HL-60/S4 (cell line): ENCODE measurements around the gene DIP2C.

Experiments used
- in situ Hi-C: fragments of 300-500 bp; cut with MboI; formaldehyde crosslinking; loops from 2 replicates; pipeline ENCODE4 v1.14.3; 2022; ENCODE audit warnings: low sequenced_read_pairs

The DIP2C gene

GRCh38 chr10:676178-676577 lies 13.3 kb downstream of the DIP2C start:
- in situ Hi-C loops, result no loop called here

GRCh38 chr10:675532-675931 lies 13.9 kb downstream of the DIP2C start:
- in situ Hi-C loops, result no loop called here

- in situ Hi-C loops, result no loop called here
Observed at GRCh38 chr10:673492-673891, 16.0 kb downstream of the DIP2C start.

GRCh38 chr10:672992-673391 lies 16.5 kb downstream of the DIP2C start:
- in situ Hi-C loops, result no loop called here

- in situ Hi-C loops, result no loop called here
Observed at GRCh38 chr10:672203-672602, 17.3 kb downstream of the DIP2C start.

- in situ Hi-C loops, result no loop called here
Observed at GRCh38 chr10:670990-671389, 18.5 kb downstream of the DIP2C start.

- in situ Hi-C loops, result no loop called here
Observed at GRCh38 chr10:670038-670437, 19.4 kb downstream of the DIP2C start.

GRCh38 chr10:668786-669485 lies 20.5 kb downstream of the DIP2C start:
- in situ Hi-C loops, result no loop called here

- in situ Hi-C loops, result no loop called here
Observed at GRCh38 chr10:667602-668143, 21.8 kb downstream of the DIP2C start.

GRCh38 chr10:667096-667495 lies 22.4 kb downstream of the DIP2C start:
- in situ Hi-C loops, result no loop called here

GRCh38 chr10:666237-667012 lies 23.0 kb downstream of the DIP2C start:
- in situ Hi-C loops, result no loop called here

GRCh38 chr10:665579-666091 lies 23.8 kb downstream of the DIP2C start:
- in situ Hi-C loops, result no loop called here

GRCh38 chr10:664893-665292 lies 24.6 kb downstream of the DIP2C start:
- in situ Hi-C loops, result no loop called here

- in situ Hi-C loops, result no loop called here
Observed at GRCh38 chr10:664301-664700, 25.2 kb downstream of the DIP2C start.

GRCh38 chr10:663831-664251 lies 25.6 kb downstream of the DIP2C start:
- in situ Hi-C loops, result no loop called here

GRCh38 chr10:663466-663751 lies 26.1 kb downstream of the DIP2C start:
- in situ Hi-C loops, result no loop called here

GRCh38 chr10:662686-663465 lies 26.6 kb downstream of the DIP2C start:
- in situ Hi-C loops, result no loop called here

- in situ Hi-C loops, result no loop called here
Observed at GRCh38 chr10:662223-662605, 27.3 kb downstream of the DIP2C start.

GRCh38 chr10:661597-662222 lies 27.8 kb downstream of the DIP2C start:
- in situ Hi-C loops, result no loop called here

- in situ Hi-C loops, result no loop called here
Observed at GRCh38 chr10:660970-661596, 28.4 kb downstream of the DIP2C start.
